Osteocyte (in vitro differentiated cells): Measurements from ENCODE around the gene PHC2. TPM values are rescaled to one million over a fixed set of nuclear protein-coding genes. Genes with fewer than 3 reads are reported as not detected.

Experiments used
- DNase-seq: peaks from one replicate; pipeline ENCODE4 v3.0.0; 2021; ENCODE audit warnings: mixed read lengths; ENCODE audit not compliant: unreplicated experiment; ENCODE audit errors: extremely low spot score
- H3K27ac Mint-ChIP-seq: one replicate; pipeline ENCODE4 v1.8.0; 2021; ENCODE audit warnings: mild to moderate bottlenecking, mixed read lengths; ENCODE audit not compliant: unreplicated experiment
- H3K27me3 Mint-ChIP-seq: one replicate; pipeline ENCODE4 v1.8.0; 2021; ENCODE audit warnings: mixed read lengths; ENCODE audit not compliant: unreplicated experiment
- H3K36me3 Mint-ChIP-seq: one replicate; pipeline ENCODE4 v1.8.0; 2021; ENCODE audit warnings: mixed read lengths; ENCODE audit not compliant: unreplicated experiment
- H3K4me1 Mint-ChIP-seq: one replicate; pipeline ENCODE4 v1.8.0; 2021; ENCODE audit warnings: mixed read lengths; ENCODE audit not compliant: unreplicated experiment
- H3K4me3 Mint-ChIP-seq: one replicate; pipeline ENCODE4 v1.8.0; 2021; ENCODE audit warnings: mild to moderate bottlenecking, moderate library complexity, mixed read lengths; ENCODE audit not compliant: unreplicated experiment
- H3K9me3 Mint-ChIP-seq: one replicate; pipeline ENCODE4 v1.8.0; 2021; ENCODE audit warnings: mixed read lengths; ENCODE audit not compliant: unreplicated experiment
- CTCF ChIP-seq: fragments of 200-600 bp; sonication (generic); IDR thresholded peaks from 2 replicates; pipeline ENCODE4 v1.5.0; 2021; ENCODE audit warnings: antibody characterized with exemption, mild to moderate bottlenecking, moderate library complexity
- total RNA-seq: library from RNA; stranded (reverse); gene quantifications from 2 replicates; pipeline ENCODE4 v1.2.1, GENCODE V29; 2021

Gene PHC2
- total RNA-seq, 1 donor from 2014 or later: 160 TPM

- Mint-ChIP-seq H3K9me3 (no peaks in the 10 kb centered on the region), H3K4me1 (peaks cover 5% of the 10 kb centered on the region), H3K4me3 (no peak overlapping the region), H3K27ac (no peak overlapping the region), H3K27me3 (no peaks in the 10 kb centered on the region), H3K36me3 (peaks cover 11% of the 10 kb centered on the region)
- DNase-seq: no peak
- no peak for TF ChIP-seq CTCF
Measured at GRCh38 chr1:33375316-33375715, 55.6 kb downstream of the PHC2 start.

DNA sequence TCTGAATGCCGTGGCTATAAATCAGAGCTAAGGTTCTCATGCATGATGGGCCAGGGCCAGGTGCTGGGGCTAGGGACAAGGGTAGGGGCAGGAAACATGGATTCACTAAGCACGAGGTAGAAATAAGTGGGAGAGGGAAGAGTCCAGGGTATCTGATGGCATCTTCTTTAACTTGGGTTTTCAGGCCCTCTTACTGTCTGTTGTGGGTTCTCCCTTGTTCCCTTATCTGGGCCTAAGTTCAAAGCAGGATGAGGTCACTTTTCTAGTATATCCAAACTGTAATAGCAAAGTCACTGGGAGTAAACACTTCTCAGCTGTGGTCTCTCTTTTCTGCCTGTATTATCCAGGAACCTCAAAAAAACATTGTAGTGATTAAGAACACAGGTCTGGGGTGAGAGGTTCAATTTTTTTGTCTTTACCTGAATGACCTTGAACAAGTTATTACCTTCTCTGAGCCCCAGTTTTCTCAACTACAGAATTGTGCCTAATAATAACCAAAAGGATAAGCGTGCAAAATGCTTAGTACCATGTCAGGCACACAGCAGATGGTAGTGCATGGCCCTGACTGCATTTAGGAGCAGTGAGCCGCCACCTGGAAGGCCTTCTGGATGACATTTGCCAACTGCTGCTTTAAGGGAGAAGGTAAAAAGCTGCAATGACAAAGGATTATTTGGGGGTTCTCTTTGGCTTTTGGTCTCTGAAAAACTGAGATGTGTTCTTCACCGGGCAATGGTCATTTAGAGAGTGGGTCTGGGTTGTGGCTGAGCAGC lies 56.4 kb downstream of the PHC2 start:
- Mint-ChIP-seq H3K36me3 (peaks cover 11% of the 10 kb centered on the region), H3K9me3 (no peaks in the 10 kb centered on the region), H3K27ac (no peak overlapping the region), H3K4me3 (no peak overlapping the region), H3K4me1 (peaks cover 7% of the 10 kb centered on the region), H3K27me3 (no peaks in the 10 kb centered on the region)
- DNase-seq: no peak
- TF ChIP-seq CTCF: no peak

DNA sequence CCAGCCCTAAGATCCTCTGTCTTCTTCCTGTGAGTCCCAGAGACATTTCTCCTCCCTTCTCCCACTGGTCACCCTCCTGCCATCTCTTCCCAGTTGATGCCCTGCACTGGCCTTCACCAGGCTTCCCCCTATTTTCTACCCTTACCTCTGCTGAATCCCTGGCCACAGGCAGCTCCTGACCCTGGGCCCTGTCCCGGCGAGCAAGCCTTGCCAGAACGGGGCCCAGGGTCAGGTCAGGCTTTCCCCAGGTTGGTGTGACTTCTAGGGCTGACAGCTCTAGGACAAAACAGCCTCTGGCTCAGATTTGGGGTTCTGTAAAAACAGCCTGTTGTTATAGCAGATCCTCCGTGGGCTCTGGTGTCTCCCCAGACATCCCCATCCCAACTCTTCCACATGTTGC lies 57.3 kb downstream of the PHC2 start:
- Mint-ChIP-seq H3K9me3 (no peaks in the 10 kb centered on the region), H3K4me1 (peaks cover 7% of the 10 kb centered on the region), H3K27ac (no peak overlapping the region), H3K4me3 (no peak overlapping the region), H3K36me3 (peaks cover 16% of the 10 kb centered on the region), H3K27me3 (no peaks in the 10 kb centered on the region)
- TF ChIP-seq CTCF: no peak
- no peak for DNase-seq

DNA sequence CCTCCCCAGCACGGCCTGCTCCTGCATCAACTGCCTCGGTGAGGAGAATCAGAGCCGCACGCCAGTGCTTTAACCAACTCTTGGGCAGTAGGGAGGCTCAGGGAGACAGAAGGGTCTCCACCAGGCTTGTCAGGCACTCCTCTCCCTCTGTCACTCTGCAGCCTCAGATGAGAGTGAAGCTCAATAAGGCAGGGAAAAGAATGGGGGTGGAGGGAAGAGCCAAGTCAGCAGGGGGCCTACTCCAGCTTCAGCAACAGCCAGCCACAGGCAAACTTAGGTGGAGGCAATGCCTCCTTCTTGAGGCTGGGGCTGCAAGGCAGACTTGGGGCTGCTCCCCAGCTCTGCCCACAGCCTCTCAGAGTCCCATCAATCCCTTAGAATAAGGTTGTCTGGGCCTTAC lies 58.2 kb downstream of the PHC2 start:
- no peaks in the 10 kb centered on the region for H3K9me3 Mint-ChIP-seq
- no peak for DNase-seq
- peaks cover 12% of the 10 kb centered on the region for H3K4me1 Mint-ChIP-seq
- TF ChIP-seq CTCF: no peak
- H3K36me3 Mint-ChIP-seq: peaks cover 16% of the 10 kb centered on the region
- H3K4me3 Mint-ChIP-seq: no peak overlapping the region
- H3K27me3 Mint-ChIP-seq: no peaks in the 10 kb centered on the region
- no peak overlapping the region for H3K27ac Mint-ChIP-seq

- H3K36me3 Mint-ChIP-seq: peaks cover 16% of the 10 kb centered on the region
- no peak overlapping the region for H3K4me3 Mint-ChIP-seq
- H3K4me1 Mint-ChIP-seq: peaks cover 17% of the 10 kb centered on the region
- DNase-seq: no peak
- H3K9me3 Mint-ChIP-seq: no peaks in the 10 kb centered on the region
- H3K27me3 Mint-ChIP-seq: no peaks in the 10 kb centered on the region
- TF ChIP-seq CTCF: no peak
- no peak overlapping the region for H3K27ac Mint-ChIP-seq
Measured at GRCh38 chr1:33372162-33372561, 58.7 kb downstream of the PHC2 start.
